ENCODE results near the gene AFAP1L1.

The AFAP1L1 gene

GRCh38 chr5:149379818-149380374, 108.2 kb downstream of the AFAP1L1 start (continued):
- TF ChIP-seq ZFP3 (CRISPR knock-in tag; IDR thresholded peaks at IDR 0.05) = no peak
- TF ChIP-seq ZNF70 (CRISPR knock-in tag; IDR thresholded peaks at IDR 0.05) = no peak
- TF ChIP-seq SNAI2 (CRISPR knock-in tag; IDR thresholded peaks at IDR 0.05) = no peak
- no peak for TF ChIP-seq ZNF565 (CRISPR knock-in tag; conservative IDR thresholded peaks at IDR 0.05; ENCODE audit: low read depth)
- no peak for TF ChIP-seq ISL1 (CRISPR knock-in tag; IDR thresholded peaks at IDR 0.05)
- no peak for TF ChIP-seq POU6F1 (CRISPR knock-in tag; IDR thresholded peaks at IDR 0.05; ENCODE audit: borderline replicate concordance, low read depth)
- no peak for TF ChIP-seq ESRRG (CRISPR knock-in tag; IDR thresholded peaks at IDR 0.05)
- TF ChIP-seq PPARA (CRISPR knock-in tag; IDR thresholded peaks at IDR 0.05; ENCODE audit: borderline replicate concordance) = no peak

DNA sequence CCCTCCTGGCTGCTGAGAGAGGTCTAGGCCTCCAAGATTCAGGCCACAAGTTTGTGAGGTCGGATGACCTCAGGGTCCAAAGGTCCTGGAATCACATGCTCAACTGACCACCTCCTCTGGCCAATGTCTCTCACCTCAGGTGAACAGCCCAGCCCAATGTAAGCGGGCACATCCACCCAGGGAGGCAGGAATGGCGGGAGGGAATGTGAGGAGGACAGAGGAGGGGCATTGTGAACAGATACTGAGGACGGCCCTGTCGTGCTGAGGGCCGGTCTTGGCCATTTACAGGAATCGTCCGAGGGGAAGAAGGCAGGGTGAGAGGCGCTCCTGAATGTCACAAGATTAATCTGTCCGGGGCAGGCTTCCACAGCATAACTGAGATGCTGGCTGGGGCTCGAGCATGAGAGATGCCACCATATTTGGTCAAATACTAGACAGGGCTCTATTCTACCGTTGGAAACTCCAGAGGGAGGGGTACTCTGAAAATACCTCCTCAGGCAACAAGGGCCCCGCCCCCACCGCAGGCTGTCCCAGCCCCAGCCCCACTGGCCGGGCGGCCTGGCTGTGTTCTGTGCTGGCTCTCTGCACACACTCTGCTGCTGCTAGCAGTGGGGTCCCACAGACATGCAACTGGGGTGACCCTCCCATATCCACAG, 108.9 kb downstream of the AFAP1L1 start:
- TF ChIP-seq ARNTL (CRISPR knock-in tag; IDR thresholded peaks at IDR 0.05; ENCODE audit: borderline replicate concordance, low read depth) = no peak
- TF ChIP-seq, protein P1, sequence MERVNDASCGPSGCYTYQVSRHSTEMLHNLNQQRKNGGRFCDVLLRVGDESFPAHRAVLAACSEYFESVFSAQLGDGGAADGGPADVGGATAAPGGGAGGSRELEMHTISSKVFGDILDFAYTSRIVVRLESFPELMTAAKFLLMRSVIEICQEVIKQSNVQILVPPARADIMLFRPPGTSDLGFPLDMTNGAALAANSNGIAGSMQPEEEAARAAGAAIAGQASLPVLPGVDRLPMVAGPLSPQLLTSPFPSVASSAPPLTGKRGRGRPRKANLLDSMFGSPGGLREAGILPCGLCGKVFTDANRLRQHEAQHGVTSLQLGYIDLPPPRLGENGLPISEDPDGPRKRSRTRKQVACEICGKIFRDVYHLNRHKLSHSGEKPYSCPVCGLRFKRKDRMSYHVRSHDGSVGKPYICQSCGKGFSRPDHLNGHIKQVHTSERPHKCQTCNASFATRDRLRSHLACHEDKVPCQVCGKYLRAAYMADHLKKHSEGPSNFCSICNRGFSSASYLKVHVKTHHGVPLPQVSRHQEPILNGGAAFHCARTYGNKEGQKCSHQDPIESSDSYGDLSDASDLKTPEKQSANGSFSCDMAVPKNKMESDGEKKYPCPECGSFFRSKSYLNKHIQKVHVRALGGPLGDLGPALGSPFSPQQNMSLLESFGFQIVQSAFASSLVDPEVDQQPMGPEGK (CRISPR knock-in tag; IDR thresholded peaks at IDR 0.05; ENCODE audit: borderline replicate concordance) = no peak

GRCh38 chr5:149381261-149381985, 109.8 kb downstream of the AFAP1L1 start:
- peak; percentile 48 for ATAC-seq
- no peak for TF ChIP-seq POU6F1 (CRISPR knock-in tag; IDR thresholded peaks at IDR 0.05; ENCODE audit: borderline replicate concordance, low read depth)
- TF ChIP-seq ISL1 (CRISPR knock-in tag; IDR thresholded peaks at IDR 0.05) = no peak
- TF ChIP-seq, protein P1 (CRISPR knock-in tag; IDR thresholded peaks at IDR 0.05; ENCODE audit: borderline replicate concordance) = no peak
- no peak for TF ChIP-seq BACH2 (CRISPR knock-in tag; IDR thresholded peaks at IDR 0.05; ENCODE audit: borderline replicate concordance)
- TF ChIP-seq, protein P2, sequence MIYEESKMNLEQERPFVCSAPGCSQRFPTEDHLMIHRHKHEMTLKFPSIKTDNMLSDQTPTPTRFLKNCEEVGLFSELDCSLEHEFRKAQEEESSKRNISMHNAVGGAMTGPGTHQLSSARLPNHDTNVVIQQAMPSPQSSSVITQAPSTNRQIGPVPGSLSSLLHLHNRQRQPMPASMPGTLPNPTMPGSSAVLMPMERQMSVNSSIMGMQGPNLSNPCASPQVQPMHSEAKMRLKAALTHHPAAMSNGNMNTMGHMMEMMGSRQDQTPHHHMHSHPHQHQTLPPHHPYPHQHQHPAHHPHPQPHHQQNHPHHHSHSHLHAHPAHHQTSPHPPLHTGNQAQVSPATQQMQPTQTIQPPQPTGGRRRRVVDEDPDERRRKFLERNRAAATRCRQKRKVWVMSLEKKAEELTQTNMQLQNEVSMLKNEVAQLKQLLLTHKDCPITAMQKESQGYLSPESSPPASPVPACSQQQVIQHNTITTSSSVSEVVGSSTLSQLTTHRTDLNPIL (CRISPR knock-in tag; IDR thresholded peaks at IDR 0.05; ENCODE audit: low read depth) = no peak
- TF ChIP-seq TOX (CRISPR knock-in tag; IDR thresholded peaks at IDR 0.05; ENCODE audit: borderline replicate concordance) = no peak
- TF ChIP-seq SNAI2 (CRISPR knock-in tag; IDR thresholded peaks at IDR 0.05) = no peak
- TF ChIP-seq TCF4 (CRISPR knock-in tag; IDR thresholded peaks at IDR 0.05; ENCODE audit: borderline replicate concordance) = no peak
- no peak for TF ChIP-seq ZNF70 (CRISPR knock-in tag; IDR thresholded peaks at IDR 0.05)
- no peak for TF ChIP-seq ZFP3 (CRISPR knock-in tag; IDR thresholded peaks at IDR 0.05)
- TF ChIP-seq ZFP30 (CRISPR knock-in tag; IDR thresholded peaks at IDR 0.05) = no peak
- TF ChIP-seq RARB (CRISPR knock-in tag; IDR thresholded peaks at IDR 0.05) = no peak

More for the DNA sequence above, 108.9 kb downstream of the AFAP1L1 start:
- ATAC-seq = no peak

DNA sequence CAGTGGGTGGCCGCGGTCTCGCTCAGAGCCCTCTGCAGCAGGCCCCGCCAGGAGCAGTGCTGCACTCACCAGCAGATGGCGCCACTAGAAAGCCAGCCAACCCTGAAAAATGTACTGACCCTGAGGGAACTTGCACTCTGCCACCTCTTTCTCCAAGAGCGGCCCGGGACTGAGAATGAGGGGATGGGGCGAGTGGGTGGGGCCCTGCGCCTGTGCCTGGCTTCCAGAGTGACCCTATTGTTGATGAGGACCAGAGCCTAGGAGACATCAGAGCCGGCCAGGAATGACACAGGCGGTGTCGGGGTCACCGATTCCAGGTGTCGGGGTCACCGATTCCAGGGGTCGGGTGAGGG, 110.3 kb downstream of the AFAP1L1 start:
- ATAC-seq = peak; percentile 99

More for the DNA sequence above, 110.3 kb downstream of the AFAP1L1 start:
- TF ChIP-seq ZFP3 (CRISPR knock-in tag; IDR thresholded peaks at IDR 0.05) (no peak), CSDC2 (CRISPR knock-in tag; IDR thresholded peaks at IDR 0.05) (no peak), ARNTL (CRISPR knock-in tag; IDR thresholded peaks at IDR 0.05; ENCODE audit: borderline replicate concordance, low read depth) (no peak), ISL1 (CRISPR knock-in tag; IDR thresholded peaks at IDR 0.05) (no peak), ZNF8 (CRISPR knock-in tag; IDR thresholded peaks at IDR 0.05) (no peak), SNAI2 (CRISPR knock-in tag; IDR thresholded peaks at IDR 0.05) (no peak), BACH2 (CRISPR knock-in tag; IDR thresholded peaks at IDR 0.05; ENCODE audit: borderline replicate concordance) (no peak), ZFP30 (CRISPR knock-in tag; IDR thresholded peaks at IDR 0.05) (no peak), ZNF70 (CRISPR knock-in tag; IDR thresholded peaks at IDR 0.05) (no peak)
- TF ChIP-seq, protein P2 (CRISPR knock-in tag; IDR thresholded peaks at IDR 0.05; ENCODE audit: low read depth) = no peak
- TF ChIP-seq, protein P3, sequence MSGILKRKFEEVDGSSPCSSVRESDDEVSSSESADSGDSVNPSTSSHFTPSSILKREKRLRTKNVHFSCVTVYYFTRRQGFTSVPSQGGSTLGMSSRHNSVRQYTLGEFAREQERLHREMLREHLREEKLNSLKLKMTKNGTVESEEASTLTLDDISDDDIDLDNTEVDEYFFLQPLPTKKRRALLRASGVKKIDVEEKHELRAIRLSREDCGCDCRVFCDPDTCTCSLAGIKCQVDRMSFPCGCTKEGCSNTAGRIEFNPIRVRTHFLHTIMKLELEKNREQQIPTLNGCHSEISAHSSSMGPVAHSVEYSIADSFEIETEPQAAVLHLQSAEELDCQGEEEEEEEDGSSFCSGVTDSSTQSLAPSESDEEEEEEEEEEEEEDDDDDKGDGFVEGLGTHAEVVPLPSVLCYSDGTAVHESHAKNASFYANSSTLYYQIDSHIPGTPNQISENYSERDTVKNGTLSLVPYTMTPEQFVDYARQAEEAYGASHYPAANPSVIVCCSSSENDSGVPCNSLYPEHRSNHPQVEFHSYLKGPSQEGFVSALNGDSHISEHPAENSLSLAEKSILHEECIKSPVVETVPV (CRISPR knock-in tag; IDR thresholded peaks at IDR 0.05) = no peak
- TF ChIP-seq, protein P1 (CRISPR knock-in tag; IDR thresholded peaks at IDR 0.05; ENCODE audit: borderline replicate concordance) = no peak
